HL-60 (cell line): Measurements from ENCODE around the gene IL3RA.

ENCODE experiments used
- POLR2AphosphoS5 ChIP-seq: IDR thresholded peaks from 2 replicates; pipeline ENCODE4 v1.6.1; 2012; ENCODE audit warnings: low read depth
- SPI1 ChIP-seq: IDR thresholded peaks from 2 replicates; pipeline ENCODE4 v1.6.1; 2012; ENCODE audit warnings: low read depth, mild to moderate bottlenecking, borderline replicate concordance
- TF ChIP-seq, protein P1 (sequence below): IDR thresholded peaks from one replicate; pipeline ENCODE4 v1.5.1; 2011; ENCODE audit warnings: low read length, control low read depth, inconsistent platforms; ENCODE audit not compliant: insufficient read depth
- TF ChIP-seq, protein P2 (sequence below): IDR thresholded peaks from 2 replicates; pipeline ENCODE4 v1.6.1; 2012; ENCODE audit warnings: low read depth; ENCODE audit not compliant: insufficient replicate concordance

DNA sequence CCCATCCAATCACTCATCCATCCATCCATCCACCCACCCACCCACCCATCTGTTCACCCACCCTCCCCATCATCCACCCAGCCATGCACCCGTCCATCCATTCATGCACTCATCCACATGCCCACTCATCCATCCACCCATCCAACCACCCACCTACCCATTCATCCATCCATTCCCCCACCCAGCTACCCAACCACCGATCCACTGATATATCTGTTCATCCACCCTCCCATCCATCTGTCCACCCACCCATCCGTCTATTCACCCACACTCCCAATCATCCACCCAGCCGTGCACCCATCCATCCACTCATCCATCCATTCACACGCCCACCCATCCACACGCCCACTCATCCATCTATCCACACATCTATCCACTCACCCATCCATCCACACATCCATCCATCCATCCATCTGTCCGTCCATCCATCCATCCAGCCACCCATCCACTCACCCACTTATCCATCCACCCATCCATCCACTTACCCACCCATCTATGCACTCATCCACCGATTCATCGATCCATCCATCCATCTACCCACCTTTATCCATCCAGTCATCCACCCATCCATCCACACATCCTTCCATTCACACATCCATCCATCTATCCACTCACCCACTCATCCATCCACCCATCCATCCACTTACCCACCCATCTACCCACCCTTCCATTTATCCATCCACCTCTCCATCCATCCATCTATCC is 87.7 kb downstream of the IL3RA start:
- TF ChIP-seq, protein P1, sequence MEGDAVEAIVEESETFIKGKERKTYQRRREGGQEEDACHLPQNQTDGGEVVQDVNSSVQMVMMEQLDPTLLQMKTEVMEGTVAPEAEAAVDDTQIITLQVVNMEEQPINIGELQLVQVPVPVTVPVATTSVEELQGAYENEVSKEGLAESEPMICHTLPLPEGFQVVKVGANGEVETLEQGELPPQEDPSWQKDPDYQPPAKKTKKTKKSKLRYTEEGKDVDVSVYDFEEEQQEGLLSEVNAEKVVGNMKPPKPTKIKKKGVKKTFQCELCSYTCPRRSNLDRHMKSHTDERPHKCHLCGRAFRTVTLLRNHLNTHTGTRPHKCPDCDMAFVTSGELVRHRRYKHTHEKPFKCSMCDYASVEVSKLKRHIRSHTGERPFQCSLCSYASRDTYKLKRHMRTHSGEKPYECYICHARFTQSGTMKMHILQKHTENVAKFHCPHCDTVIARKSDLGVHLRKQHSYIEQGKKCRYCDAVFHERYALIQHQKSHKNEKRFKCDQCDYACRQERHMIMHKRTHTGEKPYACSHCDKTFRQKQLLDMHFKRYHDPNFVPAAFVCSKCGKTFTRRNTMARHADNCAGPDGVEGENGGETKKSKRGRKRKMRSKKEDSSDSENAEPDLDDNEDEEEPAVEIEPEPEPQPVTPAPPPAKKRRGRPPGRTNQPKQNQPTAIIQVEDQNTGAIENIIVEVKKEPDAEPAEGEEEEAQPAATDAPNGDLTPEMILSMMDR: no peak
- TF ChIP-seq, protein P2, sequence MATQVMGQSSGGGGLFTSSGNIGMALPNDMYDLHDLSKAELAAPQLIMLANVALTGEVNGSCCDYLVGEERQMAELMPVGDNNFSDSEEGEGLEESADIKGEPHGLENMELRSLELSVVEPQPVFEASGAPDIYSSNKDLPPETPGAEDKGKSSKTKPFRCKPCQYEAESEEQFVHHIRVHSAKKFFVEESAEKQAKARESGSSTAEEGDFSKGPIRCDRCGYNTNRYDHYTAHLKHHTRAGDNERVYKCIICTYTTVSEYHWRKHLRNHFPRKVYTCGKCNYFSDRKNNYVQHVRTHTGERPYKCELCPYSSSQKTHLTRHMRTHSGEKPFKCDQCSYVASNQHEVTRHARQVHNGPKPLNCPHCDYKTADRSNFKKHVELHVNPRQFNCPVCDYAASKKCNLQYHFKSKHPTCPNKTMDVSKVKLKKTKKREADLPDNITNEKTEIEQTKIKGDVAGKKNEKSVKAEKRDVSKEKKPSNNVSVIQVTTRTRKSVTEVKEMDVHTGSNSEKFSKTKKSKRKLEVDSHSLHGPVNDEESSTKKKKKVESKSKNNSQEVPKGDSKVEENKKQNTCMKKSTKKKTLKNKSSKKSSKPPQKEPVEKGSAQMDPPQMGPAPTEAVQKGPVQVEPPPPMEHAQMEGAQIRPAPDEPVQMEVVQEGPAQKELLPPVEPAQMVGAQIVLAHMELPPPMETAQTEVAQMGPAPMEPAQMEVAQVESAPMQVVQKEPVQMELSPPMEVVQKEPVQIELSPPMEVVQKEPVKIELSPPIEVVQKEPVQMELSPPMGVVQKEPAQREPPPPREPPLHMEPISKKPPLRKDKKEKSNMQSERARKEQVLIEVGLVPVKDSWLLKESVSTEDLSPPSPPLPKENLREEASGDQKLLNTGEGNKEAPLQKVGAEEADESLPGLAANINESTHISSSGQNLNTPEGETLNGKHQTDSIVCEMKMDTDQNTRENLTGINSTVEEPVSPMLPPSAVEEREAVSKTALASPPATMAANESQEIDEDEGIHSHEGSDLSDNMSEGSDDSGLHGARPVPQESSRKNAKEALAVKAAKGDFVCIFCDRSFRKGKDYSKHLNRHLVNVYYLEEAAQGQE: no peak
- TF ChIP-seq POLR2AphosphoS5 (no peak), SPI1 (no peak)
